GM18499 (cell line): ENCODE measurements around the gene ERBIN.

Experiments
- ATAC-seq: cut with Tn5 transposase; IDR thresholded peaks from one replicate; pipeline ENCODE4 v1.9.1; 2021; ENCODE audit warnings: moderate number of reproducible peaks; ENCODE audit not compliant: insufficient read depth, unreplicated experiment

ERBIN gene

GRCh38 chr5:66100851-66101250 lies 174.5 kb downstream of the ERBIN start:
- ATAC-seq, result no peak

- ATAC-seq, result no peak
These were observed 186.8 kb downstream of the ERBIN start for GRCh38 chr5:66113160-66113559.

GRCh38 chr5:66118304-66118703 lies 191.9 kb downstream of the ERBIN start:
- ATAC-seq, result no peak

- ATAC-seq, result no peak
These were observed 196.1 kb downstream of the ERBIN start for GRCh38 chr5:66122379-66123034.

GRCh38 chr5:66129144-66129543 lies 202.8 kb downstream of the ERBIN start:
- no peak for ATAC-seq

GRCh38 chr5:66130493-66130892 lies 204.1 kb downstream of the ERBIN start:
- no peak for ATAC-seq
